Stimulated activated CD4-positive, alpha-beta T cell treated with anti-CD3 and anti-CD28 coated beads, Interleukin-15, amount 100 ng/mL, for 48 hours (primary cell): ENCODE measurements around the gene SDS.

Experiments
- DNase-seq, 2 donors: peaks; one replicate each; pipeline ENCODE4 v3.0.0-alpha.2; 2020; ENCODE audit warnings: low read depth in 2 of 2

Gene SDS

GRCh38 chr12:113347892-113348291 lies 55.8 kb downstream of the SDS start:
- DNase-seq: no peak

GRCh38 chr12:113347107-113347506 lies 56.6 kb downstream of the SDS start:
- DNase-seq: no peak

- DNase-seq: no peak
These were observed 57.3 kb downstream of the SDS start for GRCh38 chr12:113346353-113346752.

- DNase-seq: no peak
These were observed 58.4 kb downstream of the SDS start for GRCh38 chr12:113345318-113345717.
